Liver (tissue), 9 donors: ENCODE results near the gene DCC. TPM values are rescaled to one million over a fixed set of nuclear protein-coding genes. Genes with fewer than 3 reads are reported as not detected.

Source experiments
- DNase-seq: peaks from one replicate; pipeline ENCODE4 v3.0.0-alpha.2; 2017; ENCODE audit warnings: low spot score
- H3K27ac ChIP-seq, 2 donors: one replicate each; pipeline ENCODE4 v1.7.0; 2013; ENCODE audit warnings: inconsistent platforms in 2 of 2, low read length in 2 of 2, control low read depth in 1 of 2, low read depth in 1 of 2, mild to moderate bottlenecking in 1 of 2
- H3K27me3 ChIP-seq, 4 donors: one replicate each; pipeline versions ENCODE4 v1.6.1 to v1.7.0; 2013; ENCODE audit warnings: low read length in 3 of 4, inconsistent platforms in 1 of 4, mild to moderate bottlenecking in 1 of 4, moderate library complexity in 1 of 4; ENCODE audit not compliant: control insufficient read depth in 4 of 4, insufficient read depth in 4 of 4
- H3K36me3 ChIP-seq, 4 donors: one replicate each; pipeline versions ENCODE4 v1.6.1 to v1.7.0; 2013; ENCODE audit warnings: low read length in 3 of 4, mild to moderate bottlenecking in 3 of 4, low read depth in 1 of 4, moderate library complexity in 1 of 4; ENCODE audit not compliant: control insufficient read depth in 4 of 4, insufficient read depth in 3 of 4
- H3K4me1 ChIP-seq, 4 donors: one replicate each; pipeline versions ENCODE4 v1.6.1 to v1.7.0; 2013; ENCODE audit warnings: low read length in 3 of 4, mild to moderate bottlenecking in 3 of 4, moderate library complexity in 1 of 4; ENCODE audit not compliant: control insufficient read depth in 4 of 4, insufficient read depth in 4 of 4
- H3K4me3 ChIP-seq, 3 donors: one replicate each; pipeline versions ENCODE4 v1.6.1 to v1.7.0; 2013; ENCODE audit warnings: low read length in 3 of 3, control low read depth in 1 of 3, low read depth in 1 of 3, mild to moderate bottlenecking in 1 of 3
- H3K9ac ChIP-seq, 2 donors: one replicate each; pipeline ENCODE4 v1.7.0; 2013; ENCODE audit warnings: low read length in 2 of 2, mild to moderate bottlenecking in 2 of 2, moderate library complexity in 2 of 2, control low read depth in 1 of 2, low read depth in 1 of 2
- H3K9me3 ChIP-seq, 4 donors: one replicate each; pipeline versions ENCODE4 v1.6.1 to v1.7.0; 2013; ENCODE audit warnings: low read length in 3 of 4; ENCODE audit not compliant: control insufficient read depth in 4 of 4
- CTCF ChIP-seq: fragments of 150-350 bp; IDR thresholded peaks from 2 replicates; pipeline ENCODE4 v1.5.1; 2017; ENCODE audit warnings: improper control_type of control experiment, low read depth, low read length; ENCODE audit not compliant: missing input control
- EGR1 ChIP-seq, 2 donors: IDR thresholded peaks; 2 replicates each; pipeline ENCODE4 v1.6.1; 2016 to 2018; ENCODE audit warnings: antibody characterized with exemption in 2 of 2, low read depth in 2 of 2
- FOXA1 ChIP-seq: IDR thresholded peaks from 2 replicates; pipeline ENCODE4 v1.6.1; 2016; ENCODE audit warnings: antibody characterized with exemption
- FOXA2 ChIP-seq: IDR thresholded peaks from 2 replicates; pipeline ENCODE4 v1.6.1; 2016; ENCODE audit warnings: antibody characterized with exemption
- HNF4A ChIP-seq, 2 donors: conservative IDR thresholded peaks; 2 replicates each; pipeline ENCODE4 v1.6.1; 2016; ENCODE audit warnings: antibody characterized with exemption in 2 of 2, mild to moderate bottlenecking in 2 of 2
- HNF4G ChIP-seq: IDR thresholded peaks from 2 replicates; pipeline ENCODE4 v1.6.1; 2016; ENCODE audit warnings: antibody characterized with exemption
- MAX ChIP-seq: IDR thresholded peaks from 2 replicates; pipeline ENCODE4 v1.6.1; 2016; ENCODE audit warnings: antibody characterized with exemption
- RAD21 ChIP-seq, 2 donors: IDR thresholded peaks; 2 replicates each; pipeline ENCODE4 v1.6.1; 2016; ENCODE audit warnings: antibody characterized with exemption in 2 of 2, mild to moderate bottlenecking in 2 of 2
- REST ChIP-seq: IDR thresholded peaks from 2 replicates; pipeline ENCODE4 v1.6.1; 2016; ENCODE audit warnings: antibody characterized with exemption, mild to moderate bottlenecking
- RXRA ChIP-seq, 2 donors: IDR thresholded peaks; 2 replicates each; pipeline ENCODE4 v1.6.1; 2017 to 2018; ENCODE audit warnings: antibody characterized with exemption in 2 of 2, mild to moderate bottlenecking in 1 of 2
- TAF1 ChIP-seq: conservative IDR thresholded peaks from 2 replicates; pipeline ENCODE4 v1.6.1; 2016; ENCODE audit warnings: antibody characterized with exemption, mild to moderate bottlenecking
- YY1 ChIP-seq: IDR thresholded peaks from 2 replicates; pipeline ENCODE4 v1.6.1; 2016; ENCODE audit warnings: antibody characterized with exemption, mild to moderate bottlenecking
- ZBTB33 ChIP-seq: IDR thresholded peaks from 2 replicates; pipeline ENCODE4 v1.6.1; 2016; ENCODE audit warnings: antibody characterized with exemption
- WGBS: extraction: QIAGEN DNeasy Blood & Tissue Kit; methylation state at CpG from one replicate; pipeline ENCODE4 v1.1.7; 2013; 5-methylcytosine and 5-hydroxymethylcytosine counted together
- polyA plus RNA-seq, 2 donors: library from polyadenylated mRNA; stranded (reverse) in 1 of 2; unstranded in 1 of 2; fragments of 200-250 nt in 1 of 2; fragments of >200 nt in 1 of 2; fragmentation: Nextera tagmentation in 1 of 2; extraction: Ambion mirVana in 1 of 2; gene quantifications; one replicate each; pipeline versions ENCODE4 v1.2.1 to v1.2.3, GENCODE V29; 2013 to 2015
- total RNA-seq, 2 donors: library from RNA; depleted of rRNA; stranded (reverse); fragments of >200 nt; gene quantifications; one replicate each; pipeline ENCODE4 v1.2.3, GENCODE V29; 2014
- donor health status: healthy.
- donor health status: healthy.
- donor health status: healthy.
- donor health status: healthy.
- donor health status: healthy.

The DCC gene
- total and polyA plus RNA-seq, 4 donors = under 0.01 to 0.03 TPM; not detected in 2

GRCh38 chr18:53322163-53322562 lies 982.2 kb downstream of the DCC start:
- peaks cover 0 to 7% (median 3%) of the 10 kb centered on the region in 4 donors for H3K4me1 ChIP-seq
- no peak for DNase-seq
- H3K9me3 ChIP-seq = no peaks in the 10 kb centered on the region
- no peak overlapping the region for H3K4me3 ChIP-seq
- H3K27me3 ChIP-seq = no peaks in the 10 kb centered on the region
- H3K36me3 ChIP-seq = no peaks in the 10 kb centered on the region
- TF ChIP-seq FOXA2 = no peak
- no peak for TF ChIP-seq REST
- TF ChIP-seq RXRA (IDR thresholded peaks at IDR 0.05) = no peak
- TF ChIP-seq MAX = no peak
- no peak for TF ChIP-seq TAF1
- TF ChIP-seq RAD21 (IDR thresholded peaks at IDR 0.05) = no peak
- no peak for TF ChIP-seq HNF4G
- TF ChIP-seq CTCF = no peak
- TF ChIP-seq FOXA1 = no peak
- H3K9ac ChIP-seq = no peak overlapping the region
- WGBS = 45% methylated on average over 1 of the region's 1 CpG
- H3K27ac ChIP-seq = no peak overlapping the region

- no peak overlapping the region for H3K9ac ChIP-seq
- no peak overlapping the region for H3K4me3 ChIP-seq
- H3K27me3 ChIP-seq = no peaks in the 10 kb centered on the region
- DNase-seq = no peak
- H3K27ac ChIP-seq = no peak overlapping the region
- WGBS = 69% methylated on average over 1 of the region's 1 CpG
- H3K36me3 ChIP-seq = no peaks in the 10 kb centered on the region
- H3K4me1 ChIP-seq = peaks cover 0 to 6% (median 1%) of the 10 kb centered on the region in 4 donors
- TF ChIP-seq HNF4A (conservative IDR thresholded peaks at IDR 0.05) (no peak), ZBTB33 (no peak), TAF1 (no peak), HNF4G (no peak), EGR1 (IDR thresholded peaks at IDR 0.05; ENCODE audit: low read depth in 2 of 2) (no peak), FOXA2 (no peak), RXRA (IDR thresholded peaks at IDR 0.05) (no peak), CTCF (no peak), YY1 (no peak)
- H3K9me3 ChIP-seq = no peaks in the 10 kb centered on the region
Measured at GRCh38 chr18:53324353-53324752, 984.4 kb downstream of the DCC start.
